GM10847 (cell line): ENCODE results near the gene OOEP.

Experiments
- POLR2A ChIP-seq: IDR thresholded peaks from 2 replicates; pipeline ENCODE4 v1.6.1; 2011; ENCODE audit not compliant: insufficient read length; ENCODE audit errors: extremely low read depth

Gene OOEP

GRCh38 chr6:73369563-73369962 is at the start of gene OOEP:
Gene OOEP (minus strand): TSS chr6:73369897. CDS start chr6:73369792, 105 bp downstream.
- TF ChIP-seq POLR2A = no peak

DNA sequence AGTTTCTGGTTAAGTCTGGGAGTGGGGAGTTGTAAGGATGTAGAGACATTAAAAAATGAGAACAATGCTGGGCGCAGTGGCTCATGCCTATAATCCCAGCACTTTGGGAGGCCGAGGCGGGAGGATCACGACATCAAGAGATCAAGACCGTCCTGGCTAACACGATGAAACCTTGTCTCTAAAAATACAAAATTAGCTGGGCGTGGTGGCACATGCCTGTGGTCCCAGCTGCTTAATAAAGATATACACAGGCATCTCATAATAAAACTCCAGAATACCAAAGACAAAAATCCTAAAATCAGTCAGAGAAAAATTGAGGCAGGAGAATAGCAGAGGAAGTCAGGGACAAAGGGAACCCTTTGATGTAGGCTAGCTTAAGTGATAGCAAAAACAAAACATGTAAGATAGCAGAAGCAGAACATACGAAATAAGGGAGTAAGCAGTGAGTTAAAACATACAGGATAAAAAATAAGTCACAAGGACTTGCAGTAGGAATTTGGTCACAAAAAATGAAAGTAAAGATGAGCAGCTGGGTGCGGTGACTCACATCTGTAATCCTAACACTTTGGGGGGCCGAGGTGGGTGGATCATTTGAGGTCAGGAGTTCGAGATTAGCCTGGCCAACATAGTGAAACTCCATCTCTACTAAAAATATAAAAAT is 48.5 kb upstream of the OOEP start:
- TF ChIP-seq POLR2A = no peak

DNA sequence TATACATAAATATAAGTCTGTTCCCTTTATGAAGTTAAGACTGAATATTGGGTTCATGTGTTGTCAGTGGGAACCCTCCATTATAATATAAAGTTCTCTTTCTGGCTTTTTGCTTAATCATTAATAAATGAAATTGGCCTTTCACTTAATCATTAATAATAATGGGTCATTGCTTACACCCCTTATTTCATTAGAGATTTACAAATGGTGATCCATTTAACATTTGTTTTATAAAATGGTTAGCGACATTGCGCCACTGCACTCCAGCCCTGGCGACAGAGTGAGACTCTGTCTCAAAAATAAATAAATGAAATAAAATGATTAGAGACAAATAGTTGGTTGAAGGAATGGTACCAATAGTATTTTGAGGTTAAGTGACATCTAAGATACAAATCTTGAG is 43.4 kb upstream of the OOEP start:
- no peak for TF ChIP-seq POLR2A

- no peak for TF ChIP-seq POLR2A
Observed at GRCh38 chr6:73409395-73409794, 39.7 kb upstream of the OOEP start.

DNA sequence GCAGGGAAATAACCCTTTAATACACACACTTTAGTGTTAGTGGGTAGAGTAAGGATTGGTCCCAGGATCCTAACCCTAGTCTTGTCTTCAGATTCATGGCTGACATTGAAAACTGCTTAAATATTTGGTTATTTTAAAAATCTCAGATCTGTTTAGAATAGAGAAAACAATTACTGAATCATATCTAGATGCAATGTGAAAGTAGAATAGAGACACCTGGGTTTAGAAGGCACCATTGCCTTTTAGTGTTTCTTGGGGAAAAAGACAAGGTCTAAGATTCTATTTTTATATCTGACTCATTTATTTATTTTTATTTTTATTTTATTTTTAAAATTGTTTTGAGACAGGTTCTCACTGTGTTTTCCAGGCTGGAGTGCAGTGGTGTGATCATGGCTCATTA is 31.0 kb upstream of the OOEP start:
- no peak for TF ChIP-seq POLR2A

DNA sequence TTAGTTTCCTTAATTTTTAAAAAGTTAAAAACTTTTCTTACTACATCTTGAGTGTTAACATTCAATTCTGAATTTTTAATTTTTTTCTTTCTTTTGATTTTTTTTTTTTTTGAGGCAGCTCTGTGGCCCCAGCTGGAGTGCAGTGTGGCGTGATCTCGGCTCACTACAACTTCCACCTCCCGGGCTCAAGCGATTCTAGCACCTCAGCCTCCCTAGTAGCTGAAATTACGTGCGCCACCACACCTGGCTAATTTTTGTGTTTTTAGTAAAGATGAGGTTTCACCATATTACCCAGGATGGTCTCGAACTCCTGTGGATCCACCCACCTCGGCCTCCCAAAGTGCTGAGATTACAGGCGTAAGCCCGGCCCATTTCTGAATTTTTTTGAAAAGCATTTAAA is 26.2 kb upstream of the OOEP start:
- no peak for TF ChIP-seq POLR2A

- TF ChIP-seq POLR2A = no peak
Observed at GRCh38 chr6:73394577-73395354, 25.1 kb upstream of the OOEP start, which contains the start of gene DDX43. Gene DDX43 (plus strand): TSS chr6:73394828. CDS start chr6:73394906, 78 bp downstream.

GRCh38 chr6:73393278-73393677 is 23.6 kb upstream of the OOEP start:
- no peak for TF ChIP-seq POLR2A

DNA sequence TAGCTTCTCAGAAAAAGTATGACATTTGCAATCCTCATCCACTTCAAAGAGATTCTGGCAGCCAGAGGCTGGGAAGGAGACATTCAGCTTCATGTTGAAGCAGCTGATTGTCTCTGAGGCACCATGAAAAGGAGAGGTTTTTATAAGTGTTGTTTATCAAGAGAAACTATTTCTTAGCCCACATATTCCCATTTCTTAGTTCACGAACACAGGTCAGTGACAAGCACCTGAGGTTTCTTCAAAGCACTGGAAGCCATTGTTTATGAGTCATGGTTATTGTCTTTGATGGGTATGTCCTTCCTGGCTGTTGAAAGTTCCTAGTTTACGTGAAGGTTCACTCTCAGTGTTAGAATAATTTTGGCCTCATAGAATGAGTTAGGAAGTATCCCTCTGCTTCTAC is 22.0 kb upstream of the OOEP start:
- no peak for TF ChIP-seq POLR2A

DNA sequence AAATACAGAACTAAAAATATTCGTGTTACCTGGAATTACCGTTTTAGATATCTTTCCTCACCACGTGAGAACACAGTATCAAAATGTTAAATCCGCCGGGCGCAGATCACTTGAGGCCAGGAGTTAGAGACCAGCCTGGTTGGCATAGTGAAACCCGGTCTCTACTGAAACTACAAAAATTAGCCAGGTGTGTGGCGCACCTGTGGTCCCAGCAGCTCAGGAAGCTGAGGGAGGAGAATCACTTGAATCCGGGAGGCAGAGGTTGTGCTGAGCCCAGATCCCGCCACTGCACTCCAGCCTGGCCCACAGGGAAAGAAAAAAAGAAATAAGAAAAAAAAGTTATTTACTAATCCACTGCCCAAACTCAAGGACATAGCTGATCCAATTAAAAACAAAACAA is 20.2 kb upstream of the OOEP start:
- TF ChIP-seq POLR2A = no peak

- TF ChIP-seq POLR2A = no peak
Observed at GRCh38 chr6:73388800-73389512, 19.3 kb upstream of the OOEP start.

- no peak for TF ChIP-seq POLR2A
Observed at GRCh38 chr6:73388433-73388799, 18.7 kb upstream of the OOEP start.

DNA sequence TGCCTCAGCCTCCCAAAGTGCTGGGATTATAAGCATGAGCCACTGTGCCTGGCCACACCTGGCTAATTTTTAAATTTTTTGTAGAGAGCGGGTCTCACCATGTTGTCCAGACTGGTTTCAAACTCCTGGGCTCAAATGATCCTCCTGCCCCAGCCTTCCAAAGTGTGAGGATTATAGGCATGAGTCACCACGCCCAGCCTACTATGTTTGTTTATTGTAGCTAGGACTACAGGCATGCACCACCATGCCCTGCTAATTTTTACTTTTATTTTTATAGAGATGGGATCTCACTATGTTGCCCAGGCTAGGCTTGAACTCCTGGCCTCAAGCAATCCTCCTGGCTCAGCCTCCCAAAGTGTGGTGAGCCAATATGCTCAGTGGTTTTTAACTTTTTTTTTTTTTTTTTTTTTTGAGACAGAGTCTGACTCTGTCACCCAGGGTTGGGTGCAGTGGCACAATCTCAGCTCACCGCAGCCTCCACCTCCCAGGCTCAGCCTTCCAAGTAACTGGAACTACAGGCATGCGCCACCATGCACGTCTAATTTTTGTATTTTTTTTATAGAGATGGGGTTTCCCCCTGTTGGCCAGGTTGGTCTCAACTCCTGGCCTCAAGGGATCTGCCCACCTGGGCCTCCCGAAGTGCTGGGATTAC is 12.9 kb upstream of the OOEP start:
- TF ChIP-seq POLR2A = no peak

DNA sequence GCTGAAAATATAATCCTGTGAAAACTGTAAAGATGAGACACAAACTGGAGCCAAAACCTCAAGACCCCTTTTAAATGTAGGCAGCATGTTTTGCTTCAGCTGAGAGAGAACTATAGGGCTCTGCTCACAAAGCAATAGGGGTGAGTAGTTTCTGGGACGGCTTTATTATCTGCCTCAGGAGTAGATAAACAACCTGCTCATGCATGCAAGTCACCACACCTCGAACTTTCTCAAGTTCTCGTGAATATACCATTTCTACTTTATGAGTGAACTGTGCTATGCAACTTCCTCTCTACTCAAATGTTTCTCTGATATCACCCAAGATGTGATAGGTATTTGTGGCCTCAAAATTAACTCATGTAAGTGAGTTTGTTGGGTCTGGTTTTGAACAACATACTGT is 7.5 kb upstream of the OOEP start:
- no peak for TF ChIP-seq POLR2A

DNA sequence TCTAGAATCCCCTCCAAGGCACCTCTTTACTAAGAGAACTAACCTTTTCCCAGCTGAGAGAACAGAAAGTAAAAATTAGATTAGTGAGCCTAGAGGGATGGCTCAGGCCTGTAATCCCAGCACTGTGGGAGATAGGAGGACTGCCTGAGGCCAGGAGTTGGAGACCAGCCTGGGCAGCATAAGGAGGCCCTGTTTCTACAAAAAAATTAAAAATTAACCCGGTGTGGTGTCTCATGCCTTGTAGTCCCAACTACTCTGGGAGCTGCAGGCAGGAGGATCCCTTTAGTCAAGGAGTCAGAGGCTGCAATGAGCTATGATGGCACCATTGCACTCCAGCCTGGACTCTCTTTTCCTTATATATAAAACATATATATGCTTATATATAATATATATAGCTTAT is 5.5 kb upstream of the OOEP start:
- TF ChIP-seq POLR2A = no peak

DNA sequence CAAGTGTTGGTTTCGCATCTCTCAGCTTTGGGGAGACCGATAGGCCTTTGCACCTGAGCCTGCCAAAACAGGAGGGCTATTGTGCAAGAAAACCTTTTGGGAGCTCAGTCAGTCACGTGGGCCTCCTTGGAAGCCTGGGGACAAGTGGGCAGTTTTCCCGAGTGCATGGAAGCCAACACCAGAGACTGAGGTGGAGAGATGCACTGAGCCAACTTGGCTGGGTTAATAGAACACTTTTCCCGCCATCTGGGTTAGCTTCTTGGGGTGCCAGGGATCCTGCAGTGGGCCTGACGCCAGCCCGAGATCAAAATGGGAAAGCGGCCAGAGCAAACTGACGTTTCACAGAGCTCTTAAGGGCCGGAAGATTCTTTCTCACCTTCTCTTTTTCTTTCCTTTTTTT is 2.8 kb upstream of the OOEP start:
- TF ChIP-seq POLR2A = no peak
